Measurements from ENCODE around the gene ZNF519.

Gene ZNF519

DNA sequence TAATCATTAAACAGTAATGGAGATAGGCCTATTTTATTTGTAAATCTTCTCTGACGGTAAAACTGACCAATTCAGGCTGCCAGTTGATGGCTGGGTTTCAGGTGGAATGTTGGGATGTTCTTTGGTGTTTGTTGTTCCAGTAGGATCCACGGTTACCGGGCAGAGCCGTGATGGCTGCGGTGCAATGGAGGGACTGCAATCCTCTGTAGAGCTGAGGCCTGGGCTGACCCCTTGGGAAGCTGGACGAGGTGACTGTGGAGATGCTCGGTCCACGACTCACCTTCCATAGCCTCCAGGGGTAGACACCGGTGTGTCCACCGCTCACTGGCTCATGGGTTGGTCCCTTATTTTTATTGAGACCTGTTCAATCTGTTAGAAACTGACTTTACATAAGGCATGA is 42.5 kb downstream of the ZNF519 start:
- Histone ChIP-seq H3K79me2 (ENCODE audit: insufficient read depth, low read depth) (no peaks in the 10 kb centered on the region), H2AFZ (ENCODE audit: low read depth) (no peak overlapping the region), H3K9ac (no peak overlapping the region), H3K4me3 (IDR thresholded peaks at IDR 0.05; ENCODE audit: insufficient read depth, low read depth, low read length) (no peak overlapping the region), H3K4me2 (no peak overlapping the region), H3K4me1 (ENCODE audit: low read depth, poor library complexity, severe bottlenecking) (no peaks in the 10 kb centered on the region), H3K27ac (no peak overlapping the region), H3K36me3 (ENCODE audit: insufficient read depth) (no peaks in the 10 kb centered on the region), H4K20me1 (ENCODE audit: insufficient read depth) (no peaks in the 10 kb centered on the region), H3K27me3 (ENCODE audit: insufficient read depth, low read depth) (no peaks in the 10 kb centered on the region)
- TF ChIP-seq, protein P1, sequence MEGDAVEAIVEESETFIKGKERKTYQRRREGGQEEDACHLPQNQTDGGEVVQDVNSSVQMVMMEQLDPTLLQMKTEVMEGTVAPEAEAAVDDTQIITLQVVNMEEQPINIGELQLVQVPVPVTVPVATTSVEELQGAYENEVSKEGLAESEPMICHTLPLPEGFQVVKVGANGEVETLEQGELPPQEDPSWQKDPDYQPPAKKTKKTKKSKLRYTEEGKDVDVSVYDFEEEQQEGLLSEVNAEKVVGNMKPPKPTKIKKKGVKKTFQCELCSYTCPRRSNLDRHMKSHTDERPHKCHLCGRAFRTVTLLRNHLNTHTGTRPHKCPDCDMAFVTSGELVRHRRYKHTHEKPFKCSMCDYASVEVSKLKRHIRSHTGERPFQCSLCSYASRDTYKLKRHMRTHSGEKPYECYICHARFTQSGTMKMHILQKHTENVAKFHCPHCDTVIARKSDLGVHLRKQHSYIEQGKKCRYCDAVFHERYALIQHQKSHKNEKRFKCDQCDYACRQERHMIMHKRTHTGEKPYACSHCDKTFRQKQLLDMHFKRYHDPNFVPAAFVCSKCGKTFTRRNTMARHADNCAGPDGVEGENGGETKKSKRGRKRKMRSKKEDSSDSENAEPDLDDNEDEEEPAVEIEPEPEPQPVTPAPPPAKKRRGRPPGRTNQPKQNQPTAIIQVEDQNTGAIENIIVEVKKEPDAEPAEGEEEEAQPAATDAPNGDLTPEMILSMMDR (conservative IDR thresholded peaks at IDR 0.05; ENCODE audit: low read depth, low read length): no peak

DNA sequence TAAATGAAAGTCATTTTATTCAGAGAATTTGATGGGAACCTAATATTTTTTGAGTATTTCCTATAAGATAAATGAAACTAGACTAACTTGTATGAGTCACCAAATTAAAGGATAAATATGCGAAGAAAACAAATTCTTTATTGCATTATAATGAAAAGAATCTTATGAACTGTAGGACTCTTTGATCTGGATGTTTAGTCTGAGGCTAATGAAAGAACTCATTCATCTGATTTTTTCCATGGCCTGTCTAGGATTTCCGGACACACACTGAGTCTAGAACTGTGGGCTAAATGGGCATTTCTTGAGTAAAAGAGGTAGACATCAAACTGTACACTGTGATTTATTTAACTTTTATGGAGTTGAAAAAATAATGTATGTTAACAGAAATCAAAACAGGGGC is 43.0 kb downstream of the ZNF519 start:
- TF ChIP-seq, protein P1 (conservative IDR thresholded peaks at IDR 0.05; ENCODE audit: low read depth, low read length): no peak
- Histone ChIP-seq H3K27ac (no peak overlapping the region), H3K4me3 (IDR thresholded peaks at IDR 0.05; ENCODE audit: insufficient read depth, low read depth, low read length) (no peak overlapping the region), H3K36me3 (ENCODE audit: insufficient read depth) (no peaks in the 10 kb centered on the region), H3K27me3 (ENCODE audit: insufficient read depth, low read depth) (no peaks in the 10 kb centered on the region), H3K79me2 (ENCODE audit: insufficient read depth, low read depth) (no peaks in the 10 kb centered on the region), H3K4me2 (no peak overlapping the region), H3K4me1 (ENCODE audit: low read depth, poor library complexity, severe bottlenecking) (no peaks in the 10 kb centered on the region), H3K9ac (no peak overlapping the region), H4K20me1 (ENCODE audit: insufficient read depth) (no peaks in the 10 kb centered on the region), H2AFZ (ENCODE audit: low read depth) (no peak overlapping the region)

DNA sequence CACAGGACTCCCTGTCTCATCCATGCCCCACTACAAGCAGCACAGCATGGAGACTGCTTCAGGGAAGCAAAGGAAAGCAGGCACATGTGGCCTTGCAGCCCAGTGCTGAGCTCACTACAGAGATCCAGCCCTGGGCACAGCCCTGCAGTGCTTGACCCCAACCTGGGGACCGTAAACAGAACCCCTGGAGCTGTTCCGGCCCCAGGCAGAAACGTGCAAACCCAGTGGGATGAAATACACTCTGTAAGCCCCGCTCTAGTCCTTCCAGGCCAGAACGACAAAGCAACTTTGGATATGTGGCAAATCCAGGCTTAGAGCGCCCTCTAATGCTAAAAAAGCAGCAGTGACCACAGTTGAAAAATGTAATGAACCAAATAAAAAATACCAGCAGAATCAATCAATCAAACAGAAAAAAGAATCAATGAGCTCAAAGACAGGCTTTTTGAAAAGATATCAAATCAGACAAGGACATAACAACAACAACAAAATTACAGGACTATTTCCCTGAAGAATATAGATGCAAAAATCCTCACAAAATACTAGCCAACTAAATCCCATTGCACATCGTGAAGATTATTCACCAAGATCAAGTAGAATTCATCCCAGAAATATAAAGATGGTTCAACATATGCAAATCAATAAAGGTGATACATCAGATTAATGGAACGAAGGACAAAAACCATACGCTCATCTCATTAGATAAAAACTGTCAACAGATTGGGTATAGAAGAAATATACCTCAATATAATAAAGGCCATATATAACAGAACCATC is 45.6 kb downstream of the ZNF519 start:
- no peak overlapping the region for H3K4me2 ChIP-seq
- H3K4me1 ChIP-seq (ENCODE audit: low read depth, poor library complexity, severe bottlenecking): no peaks in the 10 kb centered on the region
- H3K27ac ChIP-seq: no peak overlapping the region
- no peak overlapping the region for H3K4me3 ChIP-seq (IDR thresholded peaks at IDR 0.05; ENCODE audit: insufficient read depth, low read depth, low read length)
- no peaks in the 10 kb centered on the region for H4K20me1 ChIP-seq (ENCODE audit: insufficient read depth)
- H3K79me2 ChIP-seq (ENCODE audit: insufficient read depth, low read depth): no peaks in the 10 kb centered on the region
- no peak overlapping the region for H3K9ac ChIP-seq
- no peaks in the 10 kb centered on the region for H3K36me3 ChIP-seq (ENCODE audit: insufficient read depth)
- TF ChIP-seq, protein P1 (conservative IDR thresholded peaks at IDR 0.05; ENCODE audit: low read depth, low read length): peak; percentile 90
- H3K27me3 ChIP-seq (ENCODE audit: insufficient read depth, low read depth): no peaks in the 10 kb centered on the region
- no peak overlapping the region for H2AFZ ChIP-seq (ENCODE audit: low read depth)

GRCh38 chr18:14085770-14086457 is 46.3 kb downstream of the ZNF519 start:
- no peaks in the 10 kb centered on the region for H3K79me2 ChIP-seq (ENCODE audit: insufficient read depth, low read depth)
- no peaks in the 10 kb centered on the region for H4K20me1 ChIP-seq (ENCODE audit: insufficient read depth)
- H3K9ac ChIP-seq: no peak overlapping the region
- H3K27me3 ChIP-seq (ENCODE audit: insufficient read depth, low read depth): no peaks in the 10 kb centered on the region
- no peak overlapping the region for H3K4me3 ChIP-seq (IDR thresholded peaks at IDR 0.05; ENCODE audit: insufficient read depth, low read depth, low read length)
- TF ChIP-seq, protein P1 (conservative IDR thresholded peaks at IDR 0.05; ENCODE audit: low read depth, low read length): no peak
- H3K27ac ChIP-seq: no peak overlapping the region
- H3K4me1 ChIP-seq (ENCODE audit: low read depth, poor library complexity, severe bottlenecking): no peaks in the 10 kb centered on the region
- H3K36me3 ChIP-seq (ENCODE audit: insufficient read depth): no peaks in the 10 kb centered on the region
- no peak overlapping the region for H2AFZ ChIP-seq (ENCODE audit: low read depth)
- no peak overlapping the region for H3K4me2 ChIP-seq

Measured in KMS-11 (cell line).